Raji (cell line): ENCODE measurements around the gene YTHDC1.

Experiments used
- POLR2A ChIP-seq: IDR thresholded peaks from 2 replicates; pipeline ENCODE4 v1.6.1; 2011; ENCODE audit warnings: low read depth, low read length, control low read depth; ENCODE audit not compliant: insufficient read depth

YTHDC1 gene

GRCh38 chr4:68349649-68350360 is at the start of gene YTHDC1:
TSS of gene YTHDC1 (minus strand) at chr4:68350090. CDS start at chr4:68349753, 337 bp downstream.
- peak; percentile 90 for TF ChIP-seq POLR2A

- TF ChIP-seq POLR2A = no peak
Measured at GRCh38 chr4:68399306-68399705, 49.4 kb upstream of the YTHDC1 start.

- no peak for TF ChIP-seq POLR2A
Measured at GRCh38 chr4:68396756-68397155, 46.9 kb upstream of the YTHDC1 start.

GRCh38 chr4:68391436-68391835 is 41.5 kb upstream of the YTHDC1 start:
- TF ChIP-seq POLR2A = no peak

- no peak for TF ChIP-seq POLR2A
Measured at GRCh38 chr4:68390205-68390935, 40.5 kb upstream of the YTHDC1 start.

GRCh38 chr4:68388347-68388865 is 38.5 kb upstream of the YTHDC1 start:
- no peak for TF ChIP-seq POLR2A

GRCh38 chr4:68385267-68385666 is 35.4 kb upstream of the YTHDC1 start:
- no peak for TF ChIP-seq POLR2A

GRCh38 chr4:68383115-68383514 is 33.2 kb upstream of the YTHDC1 start:
- no peak for TF ChIP-seq POLR2A

- no peak for TF ChIP-seq POLR2A
Measured at GRCh38 chr4:68378226-68378625, 28.3 kb upstream of the YTHDC1 start.

- TF ChIP-seq POLR2A = no peak
Measured at GRCh38 chr4:68375667-68376559, 26.0 kb upstream of the YTHDC1 start.

GRCh38 chr4:68373513-68373912 is 23.6 kb upstream of the YTHDC1 start:
- TF ChIP-seq POLR2A = no peak

GRCh38 chr4:68372588-68372987 is 22.7 kb upstream of the YTHDC1 start:
- no peak for TF ChIP-seq POLR2A

- no peak for TF ChIP-seq POLR2A
Measured at GRCh38 chr4:68369142-68369805, 19.4 kb upstream of the YTHDC1 start.

GRCh38 chr4:68368691-68369131 is 18.8 kb upstream of the YTHDC1 start:
- TF ChIP-seq POLR2A = no peak

GRCh38 chr4:68367835-68368234 is 17.9 kb upstream of the YTHDC1 start:
- TF ChIP-seq POLR2A = no peak
